Thyroid gland (tissue), 4 donors: Measurements from ENCODE around the gene SURF1.

ENCODE experiments used
- CTCF ChIP-seq, 6 experiments: fragments of 200-600 bp in 3 of 6; fragments of 450-650 bp in 3 of 6; sonication (generic) in 3 of 6; IDR thresholded peaks; one replicate each; pipeline ENCODE4 v1.5.1; 2016 to 2019; ENCODE audit warnings: antibody characterized with exemption in 6 of 6, mild to moderate bottlenecking in 2 of 6, inconsistent platforms in 1 of 6, moderate library complexity in 1 of 6
- POLR2A ChIP-seq, 2 donors: fragments of 450-650 bp; IDR thresholded peaks; one replicate each; pipeline ENCODE4 v1.6.1; 2017; ENCODE audit warnings: antibody characterized with exemption in 2 of 2, mild to moderate bottlenecking in 2 of 2, moderate library complexity in 1 of 2

- no peak for TF ChIP-seq CTCF (IDR thresholded peaks at IDR 0.05)
- no peak for TF ChIP-seq POLR2A (IDR thresholded peaks at IDR 0.05)
These were observed 4.4 kb upstream of the SURF1 start for GRCh38 chr9:133360400-133361393.
